Liver (tissue), 2 donors: Measurements from ENCODE around the gene GMDS.

ENCODE experiments used
- CTCF ChIP-seq: fragments of 150-350 bp; IDR thresholded peaks from 2 replicates; pipeline ENCODE4 v1.5.1; 2017; ENCODE audit warnings: improper control_type of control experiment, low read depth, low read length; ENCODE audit not compliant: missing input control
- MAX ChIP-seq: IDR thresholded peaks from 2 replicates; pipeline ENCODE4 v1.6.1; 2016; ENCODE audit warnings: antibody characterized with exemption
- YY1 ChIP-seq: IDR thresholded peaks from 2 replicates; pipeline ENCODE4 v1.6.1; 2016; ENCODE audit warnings: antibody characterized with exemption, mild to moderate bottlenecking
- donor health status: healthy.

DNA sequence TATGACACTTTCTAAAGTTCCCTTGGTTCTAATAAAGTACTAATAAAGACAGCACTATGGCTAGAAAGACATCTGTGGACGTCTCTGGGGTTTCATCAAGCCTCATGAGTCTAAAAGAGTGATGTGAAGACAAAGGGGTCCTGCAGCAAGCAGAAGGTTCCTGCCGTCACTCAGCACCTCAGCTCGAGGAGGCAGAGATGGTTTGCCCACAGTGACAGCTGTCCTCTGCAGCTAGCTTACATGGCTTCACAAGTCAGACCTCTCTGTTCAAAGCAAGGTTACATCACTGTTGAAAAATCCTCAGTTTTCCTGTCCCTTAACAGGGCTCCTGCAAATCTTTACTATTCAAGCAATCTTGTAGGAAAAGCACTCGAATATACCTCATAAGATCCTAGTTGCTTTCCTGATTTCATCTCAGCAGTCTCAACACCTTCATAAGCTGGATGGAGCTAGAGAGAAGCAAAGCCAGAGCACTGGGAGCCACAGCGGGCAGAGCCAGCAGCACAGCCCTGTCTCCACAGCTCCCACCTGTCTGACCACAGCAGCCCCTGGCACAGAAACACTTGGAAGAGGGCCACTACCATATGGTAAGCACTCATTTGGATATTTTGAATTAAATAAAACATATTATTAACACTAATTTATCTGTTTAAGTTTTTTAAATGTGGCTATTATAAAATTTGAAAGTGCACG is 202.3 kb downstream of the GMDS start:
- TF ChIP-seq CTCF (no peak), YY1 (no peak), MAX (no peak)
